ENCODE data around the gene SCFD1.
"Not testable (repeated sequence)": the region's sequence is repeated elsewhere in the genome, so short reads cannot be mapped to it uniquely, and the experiment has no call there.

SCFD1 gene, protein sequence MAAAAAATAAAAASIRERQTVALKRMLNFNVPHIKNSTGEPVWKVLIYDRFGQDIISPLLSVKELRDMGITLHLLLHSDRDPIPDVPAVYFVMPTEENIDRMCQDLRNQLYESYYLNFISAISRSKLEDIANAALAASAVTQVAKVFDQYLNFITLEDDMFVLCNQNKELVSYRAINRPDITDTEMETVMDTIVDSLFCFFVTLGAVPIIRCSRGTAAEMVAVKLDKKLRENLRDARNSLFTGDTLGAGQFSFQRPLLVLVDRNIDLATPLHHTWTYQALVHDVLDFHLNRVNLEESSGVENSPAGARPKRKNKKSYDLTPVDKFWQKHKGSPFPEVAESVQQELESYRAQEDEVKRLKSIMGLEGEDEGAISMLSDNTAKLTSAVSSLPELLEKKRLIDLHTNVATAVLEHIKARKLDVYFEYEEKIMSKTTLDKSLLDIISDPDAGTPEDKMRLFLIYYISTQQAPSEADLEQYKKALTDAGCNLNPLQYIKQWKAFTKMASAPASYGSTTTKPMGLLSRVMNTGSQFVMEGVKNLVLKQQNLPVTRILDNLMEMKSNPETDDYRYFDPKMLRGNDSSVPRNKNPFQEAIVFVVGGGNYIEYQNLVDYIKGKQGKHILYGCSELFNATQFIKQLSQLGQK

DNA sequence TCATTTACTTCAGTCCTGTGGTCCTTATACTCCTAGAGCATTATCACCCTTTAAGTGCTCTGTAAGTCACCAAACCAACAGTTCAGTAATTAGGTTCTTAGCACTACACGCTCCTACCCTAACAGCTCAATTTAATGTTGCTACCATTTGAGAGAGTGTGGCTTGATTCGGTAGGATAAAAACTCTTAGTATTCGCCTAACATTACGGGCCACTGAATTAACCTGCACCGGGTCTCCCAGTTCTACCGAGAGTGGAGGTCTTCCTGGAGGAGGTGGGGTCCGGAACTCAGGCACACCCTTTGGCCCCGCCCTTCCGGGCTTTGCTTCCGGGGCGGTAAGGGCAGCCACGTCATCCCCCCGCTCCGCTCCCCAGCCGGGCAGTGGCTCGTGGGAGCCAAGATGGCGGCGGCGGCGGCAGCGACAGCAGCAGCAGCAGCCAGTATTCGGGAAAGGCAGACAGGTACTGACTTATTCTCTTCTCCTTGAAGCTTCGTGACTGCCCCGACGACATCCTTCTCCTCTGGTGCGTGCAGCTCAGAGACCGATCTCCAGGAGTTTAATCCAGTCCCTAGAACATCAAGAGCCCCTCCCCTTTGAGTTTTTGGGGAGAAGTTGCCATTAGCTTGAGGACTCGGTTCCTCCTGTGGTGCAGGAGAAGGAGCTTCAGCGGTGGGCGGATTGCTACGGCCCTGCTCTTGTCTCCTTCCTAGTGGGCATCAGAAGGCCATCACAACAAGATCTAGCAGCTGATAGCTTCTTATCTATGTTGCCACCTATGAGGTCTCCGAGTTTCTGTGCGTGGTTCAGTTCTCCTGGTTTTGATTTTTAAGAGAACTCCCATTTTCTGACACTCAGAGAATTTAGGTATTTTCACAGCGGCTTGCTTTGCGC is at the start of gene SCFD1:
Gene SCFD1, plus strand, starts transcription at position 380 of the 891 bp plus-strand sequence. Its CDS starts 20 bp downstream, at position 400.
- peak within 1 kb of the TSS; percentile 98 for H3K4me3 ChIP-seq (ENCODE audit: low read depth, low read length)
- TF ChIP-seq, protein P1, sequence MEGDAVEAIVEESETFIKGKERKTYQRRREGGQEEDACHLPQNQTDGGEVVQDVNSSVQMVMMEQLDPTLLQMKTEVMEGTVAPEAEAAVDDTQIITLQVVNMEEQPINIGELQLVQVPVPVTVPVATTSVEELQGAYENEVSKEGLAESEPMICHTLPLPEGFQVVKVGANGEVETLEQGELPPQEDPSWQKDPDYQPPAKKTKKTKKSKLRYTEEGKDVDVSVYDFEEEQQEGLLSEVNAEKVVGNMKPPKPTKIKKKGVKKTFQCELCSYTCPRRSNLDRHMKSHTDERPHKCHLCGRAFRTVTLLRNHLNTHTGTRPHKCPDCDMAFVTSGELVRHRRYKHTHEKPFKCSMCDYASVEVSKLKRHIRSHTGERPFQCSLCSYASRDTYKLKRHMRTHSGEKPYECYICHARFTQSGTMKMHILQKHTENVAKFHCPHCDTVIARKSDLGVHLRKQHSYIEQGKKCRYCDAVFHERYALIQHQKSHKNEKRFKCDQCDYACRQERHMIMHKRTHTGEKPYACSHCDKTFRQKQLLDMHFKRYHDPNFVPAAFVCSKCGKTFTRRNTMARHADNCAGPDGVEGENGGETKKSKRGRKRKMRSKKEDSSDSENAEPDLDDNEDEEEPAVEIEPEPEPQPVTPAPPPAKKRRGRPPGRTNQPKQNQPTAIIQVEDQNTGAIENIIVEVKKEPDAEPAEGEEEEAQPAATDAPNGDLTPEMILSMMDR (IDR thresholded peaks at IDR 0.05; ENCODE audit: low read depth, low read length) = no peak

DNA sequence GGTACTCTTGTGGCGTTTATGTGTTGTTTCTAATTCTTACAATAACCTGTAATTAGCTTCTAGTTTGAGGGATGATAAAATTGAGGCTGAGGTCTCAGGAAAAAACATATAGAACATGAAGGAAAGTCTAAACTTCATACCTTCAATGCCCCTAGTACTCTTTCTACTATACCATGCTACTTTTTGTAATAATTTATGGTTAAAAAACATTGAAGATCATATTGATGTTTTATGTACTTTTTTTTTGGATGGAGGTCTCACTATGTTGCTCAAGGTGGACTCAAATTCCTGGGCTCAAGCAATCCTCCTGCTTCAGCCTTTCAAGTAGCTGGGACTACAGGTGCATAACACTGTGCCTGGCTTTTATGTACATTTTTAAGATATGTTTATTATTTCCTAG is 49.3 kb upstream of the SCFD1 start:
- TF ChIP-seq, protein P1 (IDR thresholded peaks at IDR 0.05; ENCODE audit: low read depth, low read length) = no peak
- H3K4me3 ChIP-seq (ENCODE audit: low read depth, low read length) = no peak overlapping the region

DNA sequence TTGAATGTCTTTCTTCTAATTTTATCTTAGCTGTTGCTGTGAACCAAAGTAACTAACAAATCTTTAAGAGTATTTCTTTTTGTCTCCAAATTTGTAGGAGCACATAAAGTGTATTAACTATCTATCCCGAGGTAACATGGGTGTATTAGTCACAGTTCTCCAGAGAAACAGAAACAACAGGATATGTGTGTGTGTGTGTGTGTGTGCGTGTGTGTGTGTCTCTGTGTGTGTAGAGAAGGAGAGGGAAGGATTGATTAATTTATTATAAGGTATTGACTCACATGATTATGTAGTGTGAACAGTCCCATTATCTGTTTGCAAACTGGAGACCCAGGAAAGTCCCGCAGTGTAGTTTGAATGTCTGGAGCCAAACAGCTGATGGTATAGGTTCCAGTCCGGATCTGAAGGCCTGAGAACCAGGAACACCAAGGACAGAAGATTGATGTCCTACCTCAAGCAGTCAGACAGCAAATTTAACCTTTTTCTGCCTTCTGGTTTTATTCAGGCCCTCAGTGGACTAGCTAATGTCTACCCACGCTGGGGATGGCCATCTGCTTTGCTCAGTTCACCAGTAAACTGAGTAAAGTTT is 48.8 kb upstream of the SCFD1 start:
- TF ChIP-seq, protein P1 (IDR thresholded peaks at IDR 0.05; ENCODE audit: low read depth, low read length) = no peak
- no peak overlapping the region for H3K4me3 ChIP-seq (ENCODE audit: low read depth, low read length)

DNA sequence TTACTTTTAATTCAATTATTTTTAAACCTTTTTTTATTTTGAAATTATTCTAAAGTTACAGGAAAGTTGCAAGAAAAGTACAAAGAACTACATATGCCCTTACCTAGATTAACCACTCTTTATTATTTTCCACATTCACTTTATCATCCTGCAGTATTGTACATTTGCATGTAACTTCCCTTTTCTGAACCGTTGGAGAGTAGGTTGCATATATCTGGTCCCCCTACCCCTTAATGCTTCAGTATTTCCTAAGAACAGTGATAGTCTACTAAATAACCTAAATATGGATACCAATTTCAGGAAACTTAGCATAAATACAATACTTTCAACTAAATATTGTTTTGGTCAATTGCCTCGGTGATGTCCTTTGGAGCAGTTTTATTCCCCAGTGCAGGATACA is 48.2 kb upstream of the SCFD1 start:
- H3K4me3 ChIP-seq (ENCODE audit: low read depth, low read length) = no peak overlapping the region
- TF ChIP-seq, protein P1 (IDR thresholded peaks at IDR 0.05; ENCODE audit: low read depth, low read length) = no peak

DNA sequence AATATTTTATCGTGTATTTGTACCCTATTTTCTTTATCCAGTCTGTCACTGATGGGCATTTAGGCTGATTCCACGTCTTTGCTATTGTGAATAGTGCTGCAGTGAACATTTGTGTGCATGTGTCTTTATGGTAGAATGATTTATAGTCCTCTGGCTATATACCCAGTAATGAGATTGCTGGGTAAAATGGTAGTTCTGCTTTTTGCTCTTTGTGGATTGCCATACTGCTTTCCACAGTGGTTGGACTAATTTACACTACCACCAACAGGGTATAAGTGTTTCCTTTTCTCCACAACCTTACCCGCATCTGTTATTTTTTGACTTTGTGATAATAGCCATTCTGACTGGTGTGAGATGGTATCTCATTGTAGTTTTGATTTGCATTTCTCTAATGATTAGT is 47.3 kb upstream of the SCFD1 start:
- H3K4me3 ChIP-seq (ENCODE audit: low read depth, low read length) = not testable (repeated sequence)

DNA sequence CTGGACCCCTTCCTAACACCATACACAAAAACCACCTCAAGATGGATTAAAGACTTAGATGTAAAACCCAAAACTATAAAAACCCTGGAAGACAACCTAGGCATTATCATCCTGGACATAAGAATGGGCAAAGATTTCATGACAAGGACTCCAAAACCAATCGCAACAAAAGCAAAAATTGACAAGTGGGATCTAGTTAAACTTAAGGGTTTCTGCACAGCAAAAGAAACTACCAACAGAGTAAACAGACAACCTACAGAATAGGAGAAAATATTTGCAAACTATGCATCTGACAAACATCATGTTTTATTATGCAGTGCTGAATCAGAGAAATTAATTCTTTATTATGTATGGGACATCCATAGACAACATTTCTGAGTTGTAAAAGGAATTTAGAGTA is 45.8 kb upstream of the SCFD1 start:
- H3K4me3 ChIP-seq (ENCODE audit: low read depth, low read length) = not testable (repeated sequence)

DNA sequence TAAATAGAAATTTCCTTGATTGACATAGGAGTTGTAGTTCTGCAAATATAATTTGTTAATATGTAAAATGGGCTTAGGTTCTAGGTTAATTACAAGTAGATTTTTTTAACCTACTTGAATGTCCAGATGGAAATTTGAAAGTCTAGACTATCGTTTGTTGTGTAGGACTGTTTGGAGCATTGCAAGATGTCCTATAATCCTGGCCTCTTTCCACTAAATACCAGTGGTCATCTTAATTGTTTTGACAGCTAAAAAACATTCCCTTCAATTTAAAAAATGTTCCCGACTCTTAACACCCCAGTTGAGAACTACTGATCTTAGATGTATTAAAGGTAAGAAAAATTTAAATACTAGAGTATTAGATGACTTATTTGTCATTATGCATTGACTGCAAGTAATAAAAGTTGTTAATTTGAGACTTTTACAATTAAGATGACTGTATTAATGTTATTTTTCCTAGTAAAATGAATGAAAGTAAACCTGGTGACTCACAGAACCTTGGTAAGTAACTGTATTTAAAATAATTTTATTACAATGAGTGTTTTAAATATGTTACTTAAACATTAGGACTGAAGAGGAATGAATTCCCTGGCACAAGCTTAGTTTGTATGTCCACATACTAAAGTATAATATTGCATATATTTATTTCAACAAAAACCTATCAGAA is 41.4 kb upstream of the SCFD1 start:
- no peak overlapping the region for H3K4me3 ChIP-seq (ENCODE audit: low read depth, low read length)
- TF ChIP-seq, protein P1 (IDR thresholded peaks at IDR 0.05; ENCODE audit: low read depth, low read length) = no peak
